Cardiac muscle cell (in vitro differentiated cells and primary cell): ENCODE measurements around the gene RGS9BP. TPM values are rescaled to one million over a fixed set of nuclear protein-coding genes. Genes with fewer than 3 reads are reported as not detected.
"Not testable (repeated sequence)": the region's sequence is repeated elsewhere in the genome, so short reads cannot be mapped to it uniquely, and the experiment has no call there.

Experiments used
- DNase-seq, 2 donors: peaks; one replicate each; pipeline versions ENCODE4 v3.0.0 to v3.0.0-alpha.2; 2010 to 2017; ENCODE audit warnings: low read depth in 1 of 2, low spot score in 1 of 2
- H3K27ac ChIP-seq: fragments of 200-600 bp; sonication (generic); 2 replicates; pipeline ENCODE4 v1.5.1; 2016
- H3K27me3 ChIP-seq: fragments of 200-600 bp; sonication (generic); 2 replicates; pipeline ENCODE4 v1.6.0; 2016; ENCODE audit warnings: control low read depth
- H3K36me3 ChIP-seq: fragments of 200-600 bp; sonication (generic); 2 replicates; pipeline ENCODE4 v1.5.1; 2016; ENCODE audit warnings: control low read depth
- H3K4me1 ChIP-seq: fragments of 200-600 bp; sonication (generic); 2 replicates; pipeline ENCODE4 v1.8.1; 2017; ENCODE audit warnings: low read depth, mild to moderate bottlenecking, mixed run types
- H3K4me3 ChIP-seq: fragments of 200-600 bp; sonication (generic); 2 replicates; pipeline ENCODE4 v1.5.1; 2016; ENCODE audit warnings: mild to moderate bottlenecking
- H3K9me3 ChIP-seq: fragments of 200-600 bp; sonication (generic); 2 replicates; pipeline ENCODE4 v1.5.1; 2017; ENCODE audit warnings: low read depth, mild to moderate bottlenecking, control low read depth
- CTCF ChIP-seq: IDR thresholded peaks from 2 replicates; pipeline ENCODE4 v1.5.1; 2012; ENCODE audit warnings: low read depth, mild to moderate bottlenecking, low read length
- polyA plus RNA-seq: library from polyadenylated mRNA; unstranded; fragments of >200 nt; fragmentation: Nextera tagmentation; extraction: Ambion mirVana; gene quantifications from 2 replicates; pipeline ENCODE4 v1.2.1, GENCODE V29; 2016
- total RNA-seq: library from RNA; depleted of rRNA; stranded (reverse); fragments of >200 nt; gene quantifications from 2 replicates; pipeline ENCODE4 v1.2.3, GENCODE V29; 2016

Gene RGS9BP
- total and polyA plus RNA-seq, 2 experiments from 2014 or later: 1.0 TPM; not detected in 1

DNA sequence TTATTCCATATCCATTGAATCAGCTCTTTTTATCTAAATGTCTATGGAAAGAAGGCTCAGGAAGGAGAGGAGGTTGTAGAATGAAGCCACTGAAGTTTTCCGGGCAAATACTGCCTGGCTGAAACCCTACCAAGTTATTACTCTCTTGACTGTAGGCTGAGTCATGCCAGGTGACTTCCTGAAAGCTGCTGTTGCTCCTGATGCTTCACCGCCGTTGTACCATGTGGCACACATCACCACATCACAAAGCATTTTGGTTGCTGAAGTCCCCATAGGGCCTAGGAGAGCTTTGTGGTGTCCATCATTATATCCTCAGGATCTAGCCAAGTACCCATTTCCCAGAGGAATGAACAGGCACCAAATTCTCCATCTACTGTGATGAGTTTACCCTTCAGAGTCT lies 32.8 kb downstream of the RGS9BP start:
- Histone ChIP-seq H3K4me3 (no peak overlapping the region), H3K27me3 (no peaks in the 10 kb centered on the region), H3K4me1 (no peaks in the 10 kb centered on the region), H3K36me3 (no peaks in the 10 kb centered on the region), H3K27ac (no peak overlapping the region), H3K9me3 (no peaks in the 10 kb centered on the region)
- TF ChIP-seq CTCF: no peak
- no peak for DNase-seq

GRCh38 chr19:32709032-32709431 lies 33.4 kb downstream of the RGS9BP start:
- Histone ChIP-seq H3K27ac (no peak overlapping the region), H3K27me3 (no peaks in the 10 kb centered on the region), H3K4me3 (no peak overlapping the region), H3K4me1 (no peaks in the 10 kb centered on the region), H3K9me3 (no peaks in the 10 kb centered on the region), H3K36me3 (no peaks in the 10 kb centered on the region)
- TF ChIP-seq CTCF: no peak
- DNase-seq: no peak

- H3K4me1 ChIP-seq: no peaks in the 10 kb centered on the region
- no peak for TF ChIP-seq CTCF
Measured at GRCh38 chr19:32711747-32712146, 36.1 kb downstream of the RGS9BP start.

DNA sequence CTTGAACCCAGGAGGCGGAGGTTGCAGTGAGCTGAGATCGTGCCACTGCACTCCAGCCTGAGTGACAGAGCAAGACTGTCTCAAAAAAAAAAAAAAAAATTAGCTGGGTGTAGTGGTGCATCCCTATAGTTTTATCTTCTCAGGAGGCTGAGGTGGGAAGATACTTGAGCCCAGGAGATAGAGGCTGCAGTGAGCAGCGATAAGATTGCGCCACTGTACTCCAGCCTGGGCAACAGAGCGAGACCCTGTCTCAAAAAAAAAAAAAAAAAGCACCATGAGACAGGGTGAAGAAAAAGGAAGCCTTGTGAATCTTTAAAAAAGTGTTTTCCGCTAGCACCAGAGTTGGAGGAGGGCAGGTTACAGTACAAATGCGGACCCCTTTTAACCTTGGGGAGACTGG lies 40.6 kb downstream of the RGS9BP start:
- DNase-seq, H3K27ac ChIP-seq: not testable (repeated sequence)

More at GRCh38 chr19:32711747-32712146, 36.1 kb downstream of the RGS9BP start:
- no peaks in the 10 kb centered on the region for H3K27me3 ChIP-seq
- no peak overlapping the region for H3K27ac ChIP-seq
- H3K36me3 ChIP-seq: no peaks in the 10 kb centered on the region
- H3K4me3 ChIP-seq: no peak overlapping the region
- no peak for DNase-seq
- H3K9me3 ChIP-seq: no peaks in the 10 kb centered on the region

GRCh38 chr19:32717496-32717895 lies 41.8 kb downstream of the RGS9BP start:
- no peak for DNase-seq

More for the DNA sequence above, 40.6 kb downstream of the RGS9BP start:
- not testable (repeated sequence) for H3K4me1 ChIP-seq, H3K36me3 ChIP-seq, H3K9me3 ChIP-seq, H3K27me3 ChIP-seq, H3K4me3 ChIP-seq

GRCh38 chr19:32718286-32718685 lies 42.6 kb downstream of the RGS9BP start:
- H3K4me3 ChIP-seq: no peak overlapping the region
- no peak for DNase-seq
- no peaks in the 10 kb centered on the region for H3K9me3 ChIP-seq
- no peaks in the 10 kb centered on the region for H3K36me3 ChIP-seq
- H3K27me3 ChIP-seq: no peaks in the 10 kb centered on the region
- H3K27ac ChIP-seq: no peak overlapping the region
- TF ChIP-seq CTCF: no peak
- H3K4me1 ChIP-seq: no peaks in the 10 kb centered on the region

More at GRCh38 chr19:32717496-32717895, 41.8 kb downstream of the RGS9BP start:
- Histone ChIP-seq H3K27ac (no peak overlapping the region), H3K36me3 (no peaks in the 10 kb centered on the region), H3K4me3 (no peak overlapping the region), H3K9me3 (no peaks in the 10 kb centered on the region), H3K4me1 (no peaks in the 10 kb centered on the region), H3K27me3 (no peaks in the 10 kb centered on the region)
- no peak for TF ChIP-seq CTCF
